Neural crest cell (in vitro differentiated cells): Measurements from ENCODE around the gene SEC14L3. TPM values are rescaled to one million over a fixed set of nuclear protein-coding genes. Genes with fewer than 3 reads are reported as not detected.

Source experiments
- DNase-seq: peaks from one replicate; pipeline ENCODE4 v3.0.0; 2021; ENCODE audit warnings: low read depth, mixed read lengths, low spot score
- H3K27ac Mint-ChIP-seq: one replicate; pipeline ENCODE4 v1.8.0; 2021; ENCODE audit warnings: mild to moderate bottlenecking, mixed read lengths; ENCODE audit not compliant: unreplicated experiment
- H3K27me3 Mint-ChIP-seq: 2 replicates; pipeline ENCODE4 v1.8.0; 2021; ENCODE audit warnings: low read depth, mild to moderate bottlenecking, mixed read lengths
- H3K36me3 Mint-ChIP-seq: 2 replicates; pipeline ENCODE4 v1.8.0; 2021; ENCODE audit warnings: low read depth, mild to moderate bottlenecking, mixed read lengths
- H3K4me1 Mint-ChIP-seq: 2 replicates; pipeline ENCODE4 v1.8.0; 2021; ENCODE audit warnings: mixed read lengths
- H3K4me3 Mint-ChIP-seq: one replicate; pipeline ENCODE4 v1.8.0; 2021; ENCODE audit warnings: mild to moderate bottlenecking, mixed read lengths
- H3K9me3 Mint-ChIP-seq: 2 replicates; pipeline ENCODE4 v1.8.0; 2021; ENCODE audit warnings: mixed read lengths
- long read RNA-seq: library from polyadenylated mRNA; unstranded; transcript quantifications from one replicate; pipeline ENCODE4 v2.0.0, GENCODE V29; 2020
- total RNA-seq: library from RNA; stranded (reverse); gene quantifications from 2 replicates; pipeline ENCODE4 v1.2.1, GENCODE V29; 2021
- TF ChIP-seq, protein P1 (sequence below): fragments of 200-600 bp; sonication (generic); conservative IDR thresholded peaks from 2 replicates; pipeline ENCODE4 v1.5.0; 2021; ENCODE audit warnings: antibody characterized with exemption, mild to moderate bottlenecking

Gene SEC14L3
- not detected in 2 replicates for total RNA-seq
- long read RNA-seq, result 0 reads

DNA sequence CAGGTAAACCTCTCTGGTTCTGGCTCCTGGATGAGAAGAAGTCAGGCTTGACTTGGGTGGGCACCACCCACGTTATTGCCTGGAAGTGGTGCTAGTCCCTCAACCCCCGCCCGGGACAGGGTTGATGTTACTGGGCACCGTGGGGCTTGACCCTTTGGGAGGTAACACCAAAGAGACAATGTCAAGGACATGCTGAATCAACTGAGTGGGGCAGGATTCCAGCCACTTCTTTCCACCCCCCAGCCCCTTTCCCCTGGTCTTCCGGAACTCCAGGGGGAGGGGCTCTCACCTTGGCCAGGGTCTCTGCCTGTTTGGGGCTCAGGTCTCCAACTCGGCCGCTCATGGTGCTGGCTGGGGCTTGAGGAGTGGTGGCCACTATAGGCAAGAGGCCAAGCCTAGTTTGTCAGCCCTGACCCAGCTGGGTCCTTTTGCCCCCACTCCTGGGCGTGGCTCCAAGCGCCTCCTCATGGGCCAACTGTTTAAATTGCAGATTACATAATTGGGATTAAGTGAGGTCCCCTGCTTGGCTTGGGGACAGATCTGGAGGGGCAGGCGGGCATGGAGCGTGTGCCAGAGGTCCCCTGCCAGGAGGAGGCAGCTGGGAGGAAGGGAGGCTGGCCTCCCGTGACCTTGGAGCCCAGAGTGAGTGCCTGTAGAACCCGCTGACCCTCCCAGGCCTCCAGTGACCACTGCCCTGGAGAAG lies at the start of gene SEC14L3:
TSS of gene SEC14L3 (minus strand) at position 402 of the 703 bp plus-strand sequence. CDS start at position 343, 59 bp downstream.
- no peaks in the 10 kb centered on the region for H3K36me3 Mint-ChIP-seq
- TF ChIP-seq, protein P1, sequence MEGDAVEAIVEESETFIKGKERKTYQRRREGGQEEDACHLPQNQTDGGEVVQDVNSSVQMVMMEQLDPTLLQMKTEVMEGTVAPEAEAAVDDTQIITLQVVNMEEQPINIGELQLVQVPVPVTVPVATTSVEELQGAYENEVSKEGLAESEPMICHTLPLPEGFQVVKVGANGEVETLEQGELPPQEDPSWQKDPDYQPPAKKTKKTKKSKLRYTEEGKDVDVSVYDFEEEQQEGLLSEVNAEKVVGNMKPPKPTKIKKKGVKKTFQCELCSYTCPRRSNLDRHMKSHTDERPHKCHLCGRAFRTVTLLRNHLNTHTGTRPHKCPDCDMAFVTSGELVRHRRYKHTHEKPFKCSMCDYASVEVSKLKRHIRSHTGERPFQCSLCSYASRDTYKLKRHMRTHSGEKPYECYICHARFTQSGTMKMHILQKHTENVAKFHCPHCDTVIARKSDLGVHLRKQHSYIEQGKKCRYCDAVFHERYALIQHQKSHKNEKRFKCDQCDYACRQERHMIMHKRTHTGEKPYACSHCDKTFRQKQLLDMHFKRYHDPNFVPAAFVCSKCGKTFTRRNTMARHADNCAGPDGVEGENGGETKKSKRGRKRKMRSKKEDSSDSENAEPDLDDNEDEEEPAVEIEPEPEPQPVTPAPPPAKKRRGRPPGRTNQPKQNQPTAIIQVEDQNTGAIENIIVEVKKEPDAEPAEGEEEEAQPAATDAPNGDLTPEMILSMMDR, result no peak
- no peaks in the 10 kb centered on the region for H3K4me1 Mint-ChIP-seq
- DNase-seq, result no peak
- no peak within 1 kb of the TSS for H3K4me3 Mint-ChIP-seq
- H3K9me3 Mint-ChIP-seq, result no peaks in the 10 kb centered on the region
- peaks cover 24% of the 10 kb centered on the region for H3K27me3 Mint-ChIP-seq
- H3K27ac Mint-ChIP-seq, result no peak within 1 kb of the TSS

DNA sequence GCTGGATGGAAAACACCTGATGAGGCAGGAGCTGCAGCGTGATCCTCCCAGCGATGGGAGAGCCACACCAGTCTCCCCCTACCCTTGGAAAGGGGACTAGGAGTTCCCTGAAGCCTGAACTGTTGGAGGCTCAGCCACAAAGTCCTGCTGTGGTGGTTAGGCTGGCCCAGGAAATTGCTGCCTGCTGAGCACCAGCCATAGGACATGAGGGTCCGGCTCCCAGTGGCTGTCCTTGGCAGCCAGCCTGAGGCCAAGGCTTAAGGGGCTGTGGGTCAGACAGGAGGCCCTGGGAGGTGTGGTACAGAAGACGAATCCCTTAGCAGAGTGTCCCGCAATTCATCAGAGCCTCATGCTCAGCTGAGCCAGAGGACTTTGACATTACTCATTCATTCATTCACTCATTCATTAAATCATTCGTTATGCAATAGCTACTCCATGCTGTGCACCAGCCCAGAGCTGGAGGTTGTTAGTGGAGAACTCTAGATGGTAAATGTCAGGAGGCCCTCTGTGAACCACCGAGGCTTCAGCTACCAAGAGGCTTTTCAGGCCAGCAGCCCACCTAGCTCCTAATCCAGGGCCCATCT lies 48.1 kb upstream of the SEC14L3 start:
- H3K4me1 Mint-ChIP-seq, result no peaks in the 10 kb centered on the region

DNA sequence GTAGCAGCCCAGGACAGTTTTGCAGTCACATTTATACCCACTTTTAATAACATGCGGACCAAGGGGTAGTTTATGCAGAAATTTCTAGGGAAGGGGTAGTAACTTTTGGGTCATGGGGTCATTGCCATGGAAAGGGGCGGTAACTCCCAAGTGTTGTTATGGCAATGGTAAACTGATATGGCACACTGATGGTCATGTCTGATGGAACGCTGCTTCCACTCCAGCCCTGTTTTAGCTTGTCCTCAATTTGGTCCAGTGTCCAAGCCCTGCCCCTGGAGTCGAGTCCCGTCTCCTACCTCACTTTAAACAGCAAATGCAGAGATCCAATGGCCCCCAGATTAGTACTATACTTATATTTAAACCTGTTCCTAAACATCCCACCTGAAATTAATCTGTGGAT lies 44.9 kb upstream of the SEC14L3 start:
- Mint-ChIP-seq H3K27me3 (no peaks in the 10 kb centered on the region), H3K4me1 (no peaks in the 10 kb centered on the region), H3K9me3 (peaks cover 4% of the 10 kb centered on the region), H3K4me3 (no peak overlapping the region), H3K27ac (no peak overlapping the region), H3K36me3 (no peaks in the 10 kb centered on the region)
- no peak for DNase-seq
- TF ChIP-seq, protein P1, result no peak

More for the DNA sequence above, 48.1 kb upstream of the SEC14L3 start:
- Mint-ChIP-seq H3K27ac (no peak overlapping the region), H3K4me3 (no peak overlapping the region), H3K36me3 (no peaks in the 10 kb centered on the region), H3K9me3 (no peaks in the 10 kb centered on the region), H3K27me3 (no peaks in the 10 kb centered on the region)
- no peak for DNase-seq
- TF ChIP-seq, protein P1, result no peak

DNA sequence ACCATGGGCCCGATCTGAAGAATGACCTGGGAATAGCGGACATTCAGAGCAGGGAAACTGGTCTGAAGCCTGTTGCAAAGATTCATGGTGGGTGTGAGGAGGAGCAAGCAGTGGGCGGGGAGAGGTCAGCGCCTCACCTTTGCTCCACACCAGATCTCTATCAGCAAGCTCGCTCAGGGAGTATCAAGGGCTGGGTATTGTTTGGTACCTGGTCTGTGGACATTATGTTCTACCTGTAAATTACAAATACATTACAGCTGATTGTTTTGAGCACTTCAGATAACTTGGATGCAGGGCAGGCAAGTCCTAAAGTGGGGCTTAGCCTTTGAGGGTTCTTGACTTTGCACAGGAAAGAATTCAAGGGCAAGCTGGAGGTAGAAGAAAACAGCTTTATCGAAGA lies 44.5 kb upstream of the SEC14L3 start:
- no peak for DNase-seq
- no peaks in the 10 kb centered on the region for H3K27me3 Mint-ChIP-seq
- H3K27ac Mint-ChIP-seq, result no peak overlapping the region
- H3K4me1 Mint-ChIP-seq, result no peaks in the 10 kb centered on the region
- H3K4me3 Mint-ChIP-seq, result no peak overlapping the region
- no peaks in the 10 kb centered on the region for H3K36me3 Mint-ChIP-seq
- peaks cover 4% of the 10 kb centered on the region for H3K9me3 Mint-ChIP-seq
- TF ChIP-seq, protein P1, result no peak

DNA sequence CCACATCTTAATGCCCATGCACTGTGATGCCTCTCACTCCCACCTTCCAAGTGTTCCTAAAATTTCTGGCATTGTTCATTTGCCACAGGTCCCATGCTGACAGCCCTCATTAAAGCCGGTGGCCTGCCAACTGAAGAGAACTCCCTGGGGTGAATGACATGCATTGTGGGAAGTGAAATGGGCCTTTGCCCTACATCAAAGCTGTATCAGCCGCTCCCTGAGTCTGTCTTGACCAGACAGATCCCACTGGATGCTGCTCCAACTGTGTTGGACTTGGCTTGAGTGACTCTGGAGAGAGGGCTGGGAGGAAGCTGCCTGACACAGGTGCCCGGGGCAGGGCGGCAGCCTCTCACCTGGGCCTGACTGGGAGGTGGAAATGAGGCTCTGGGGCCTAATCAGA lies 42.4 kb upstream of the SEC14L3 start:
- Mint-ChIP-seq H3K4me3 (no peak overlapping the region), H3K9me3 (peaks cover 4% of the 10 kb centered on the region), H3K36me3 (no peaks in the 10 kb centered on the region), H3K27me3 (no peaks in the 10 kb centered on the region), H3K4me1 (no peaks in the 10 kb centered on the region), H3K27ac (no peak overlapping the region)
- DNase-seq, result no peak
- TF ChIP-seq, protein P1, result no peak
